Suppressor macrophage treated with lipopolysaccharide for 1 hour (primary cell): ENCODE measurements around the gene FARS2.

Source experiments
- DNase-seq, 3 donors: peaks; one replicate each; pipeline ENCODE4 v3.0.0-alpha.2; 2020 to 2022

Gene FARS2

DNA sequence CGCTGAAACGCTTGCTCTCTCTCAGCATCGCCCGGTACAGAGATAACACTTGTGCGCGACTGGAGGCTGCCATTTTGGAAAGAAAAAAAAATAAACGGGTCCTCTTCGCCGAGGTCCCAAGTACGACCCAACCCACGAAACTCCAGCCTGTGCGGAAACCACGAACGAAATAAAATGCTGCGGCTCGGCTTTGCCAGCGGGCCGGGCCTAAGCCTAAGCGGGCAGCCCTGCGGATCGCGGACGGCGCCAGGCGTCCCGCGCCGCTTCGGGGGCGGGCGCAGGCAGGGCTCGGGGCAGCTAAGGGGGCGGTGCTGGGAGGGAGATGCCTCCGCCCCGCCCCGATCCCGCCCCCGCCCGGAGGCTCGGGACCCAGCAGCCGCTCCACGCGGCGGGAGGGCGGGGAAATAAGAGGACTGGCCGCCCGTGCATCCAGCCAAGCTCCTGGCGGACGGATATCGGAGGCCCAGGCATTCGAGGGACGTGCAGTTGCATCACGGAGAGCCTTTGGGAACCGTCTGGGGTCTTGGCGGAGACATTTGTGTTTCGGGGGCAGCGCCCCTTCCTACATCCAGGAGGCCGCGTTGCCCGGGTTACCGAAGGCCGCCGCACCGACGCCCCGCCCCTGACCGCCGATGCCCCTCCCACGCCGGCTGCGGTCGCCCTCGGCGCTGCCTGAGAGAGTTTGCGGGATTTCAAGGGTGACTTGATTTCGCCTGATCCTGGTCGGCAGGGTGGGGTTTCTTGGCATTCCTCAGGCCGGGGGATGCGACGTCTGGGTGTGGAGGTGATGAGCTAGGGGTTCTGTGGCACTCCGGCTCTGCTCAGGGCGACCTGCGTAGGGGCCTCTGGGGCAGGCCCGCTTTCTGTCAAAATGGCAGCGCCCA is at the start of gene FARS2, which contains the start of gene LYRM4:
FARS2 (plus strand) TSS at position 853 of the 884 bp plus-strand sequence.
LYRM4 (minus strand) TSS at position 290 of the 884 bp plus-strand sequence; CDS start at position 73, 217 bp downstream.
- DNase-seq: peak; percentile 90 to 98 (median 96)

DNA sequence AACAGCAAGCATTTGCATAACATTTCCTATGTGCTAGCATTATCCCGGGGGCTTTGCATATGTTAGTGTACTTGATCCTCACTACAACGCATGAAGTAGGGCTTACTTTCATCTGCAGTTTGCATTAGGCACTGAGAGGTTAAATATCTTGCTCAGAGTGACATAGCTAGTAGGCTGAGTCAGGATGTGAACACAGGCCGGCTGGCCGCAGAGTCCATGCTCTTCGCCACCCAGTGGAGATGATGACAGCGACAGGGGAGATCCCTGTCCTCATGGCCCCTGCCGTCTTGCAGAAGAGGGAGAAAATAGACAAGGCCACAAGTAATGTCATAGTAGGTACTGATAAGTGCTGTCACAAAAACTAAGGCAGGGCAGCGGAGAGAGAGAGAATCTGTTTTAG is 47.5 kb upstream of the FARS2 start:
- no peak for DNase-seq

DNA sequence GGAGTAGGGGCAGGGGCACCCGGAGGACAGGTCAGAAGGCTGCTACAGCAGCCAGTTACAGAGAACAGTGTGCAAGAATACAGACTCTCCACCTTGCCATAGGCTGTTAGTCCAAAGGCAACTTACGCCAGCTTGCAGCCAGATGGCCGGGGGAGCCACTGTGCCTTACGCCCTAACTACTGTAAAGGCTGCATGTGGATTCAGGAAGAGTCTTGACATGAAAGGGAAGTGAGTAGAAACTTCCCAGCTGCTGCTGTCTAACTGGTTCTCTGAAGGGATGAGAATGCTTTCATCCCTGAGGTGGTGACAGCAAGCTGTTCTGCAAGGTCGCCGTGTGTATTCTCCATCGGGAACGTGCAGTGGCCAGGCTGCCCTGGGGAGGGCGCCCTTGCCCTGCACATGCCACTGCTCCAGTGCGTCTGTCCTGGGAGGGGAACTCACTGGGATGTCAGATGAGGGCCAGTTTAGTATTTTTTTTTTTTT is 46.7 kb upstream of the FARS2 start:
- peak; percentile 57 to 75 (median 62) for DNase-seq

DNA sequence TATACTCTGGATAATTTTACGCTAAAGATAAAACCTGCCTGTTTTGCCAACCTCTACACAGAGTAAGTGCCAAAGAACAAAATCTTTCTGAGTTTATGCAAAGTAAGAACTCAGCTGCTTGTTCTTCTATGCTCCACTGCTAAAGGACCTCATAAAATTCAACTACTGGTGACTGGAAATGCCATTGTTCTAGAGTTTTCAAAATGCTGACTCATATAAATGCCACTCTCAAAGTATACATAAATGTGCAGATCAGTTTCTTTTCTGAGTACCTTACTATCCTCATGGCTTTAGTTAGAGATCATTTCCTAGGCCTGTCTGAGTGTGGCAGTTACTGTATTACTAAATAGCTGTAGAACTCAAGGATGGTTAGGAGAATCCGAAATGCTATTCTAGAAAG is 46.2 kb upstream of the FARS2 start:
- no peak for DNase-seq

DNA sequence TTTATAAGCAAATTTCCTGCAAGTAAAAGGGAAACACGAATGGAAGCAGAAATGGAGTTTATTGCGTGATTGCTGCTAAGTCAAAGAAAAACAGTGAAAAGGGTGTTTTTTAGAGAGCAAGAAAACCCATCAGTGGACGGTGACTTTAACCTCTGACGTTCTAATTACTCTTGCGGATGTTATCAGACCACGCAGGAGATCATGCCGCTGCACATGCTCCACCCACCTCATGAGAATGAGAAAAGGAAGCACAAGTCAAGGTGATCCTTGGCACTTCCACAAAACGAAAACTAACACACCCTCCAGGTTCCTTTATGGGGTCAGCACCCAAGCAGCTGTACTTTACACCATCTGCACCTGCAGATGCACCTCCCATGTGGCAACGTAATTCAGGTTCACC is 45.5 kb upstream of the FARS2 start:
- DNase-seq: no peak

DNA sequence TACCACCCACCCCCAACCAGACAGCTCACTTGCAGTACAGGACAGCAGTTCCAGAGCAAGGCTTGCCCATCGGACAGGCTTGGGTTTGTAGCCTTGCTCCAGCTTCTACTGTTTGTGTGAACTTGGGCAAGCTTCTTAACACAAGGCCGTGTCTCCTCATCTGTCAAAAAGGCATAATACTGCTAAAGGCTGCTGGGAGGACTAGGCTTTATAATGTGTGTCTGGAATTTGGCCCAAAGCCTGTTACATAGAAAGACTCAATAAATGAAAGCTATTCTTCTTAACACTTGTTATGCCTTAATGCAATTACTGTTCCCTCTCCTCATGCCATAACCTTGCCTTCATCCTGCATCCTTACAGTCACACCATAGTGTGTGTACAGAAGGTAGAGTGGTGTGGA is 44.0 kb upstream of the FARS2 start:
- DNase-seq: no peak

DNA sequence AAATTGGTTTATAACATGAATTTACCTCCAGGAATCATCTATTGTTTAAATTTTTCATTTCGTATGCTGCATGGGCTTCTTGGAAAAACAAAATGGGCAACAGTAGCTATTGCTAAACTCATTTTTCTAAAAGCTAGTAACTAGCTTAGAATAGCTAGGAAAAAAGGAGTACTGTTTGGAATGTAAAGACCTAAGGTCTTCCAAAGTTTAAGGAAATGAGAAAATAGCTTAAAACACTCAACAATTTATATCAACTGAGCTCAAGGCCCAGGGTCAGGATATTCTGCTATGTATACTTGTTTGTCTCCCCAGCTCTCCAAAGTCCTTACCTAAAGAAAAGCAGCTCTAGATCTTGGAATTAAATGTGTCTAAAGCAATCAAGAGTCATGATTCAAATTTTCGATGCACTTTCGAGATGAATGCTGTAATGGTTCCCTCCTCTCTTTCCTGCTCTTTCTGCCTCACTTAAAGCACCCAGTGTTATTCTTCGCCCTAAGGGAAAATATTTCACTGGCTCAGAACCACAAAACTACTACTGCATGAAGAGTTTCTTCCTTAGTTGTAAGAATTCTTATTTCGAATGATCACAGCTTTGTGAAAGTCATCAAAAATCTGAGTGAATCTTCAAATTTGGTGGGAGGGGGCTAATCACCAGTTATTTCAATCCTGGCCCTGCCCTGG is 42.2 kb upstream of the FARS2 start:
- DNase-seq: no peak

DNA sequence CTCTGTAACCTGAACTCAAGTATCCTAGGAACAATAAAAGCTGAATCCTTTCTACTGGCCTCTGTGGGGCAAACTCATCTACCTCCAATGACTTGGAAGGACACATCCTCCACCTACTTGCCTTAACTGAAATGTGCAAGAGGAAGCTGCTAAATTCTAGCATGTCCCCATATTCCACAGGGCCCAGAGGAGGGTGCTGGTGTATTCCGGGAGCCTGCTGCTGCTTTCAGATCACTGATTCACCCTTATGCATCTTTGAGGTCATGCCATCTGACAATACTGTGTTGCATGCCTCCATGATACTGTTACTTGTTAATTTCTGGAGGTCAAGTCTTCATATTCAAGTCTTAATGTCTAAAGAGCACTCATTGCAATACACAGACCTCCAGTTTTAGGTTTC is 40.9 kb upstream of the FARS2 start:
- peak; percentile 18 to 38 (median 25) for DNase-seq

DNA sequence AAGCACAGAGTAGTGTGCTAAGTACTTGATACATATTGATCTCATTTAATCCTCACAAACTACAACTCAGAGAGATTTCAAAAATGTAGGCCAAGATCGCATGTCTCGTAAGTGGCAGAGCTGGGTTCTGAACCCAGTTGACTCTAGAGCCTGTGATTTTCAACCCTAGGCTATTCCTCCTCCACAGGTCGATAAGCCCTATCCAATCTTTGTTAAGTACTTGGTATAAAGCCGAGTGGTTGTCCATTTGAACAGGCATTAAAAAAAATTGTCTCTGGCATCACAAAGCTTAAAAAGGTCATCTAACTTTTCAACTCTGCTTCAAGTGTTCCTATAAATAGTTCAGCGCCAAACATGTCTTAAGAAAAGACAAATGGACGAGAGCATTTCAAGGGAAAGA is 38.0 kb upstream of the FARS2 start:
- DNase-seq: no peak

DNA sequence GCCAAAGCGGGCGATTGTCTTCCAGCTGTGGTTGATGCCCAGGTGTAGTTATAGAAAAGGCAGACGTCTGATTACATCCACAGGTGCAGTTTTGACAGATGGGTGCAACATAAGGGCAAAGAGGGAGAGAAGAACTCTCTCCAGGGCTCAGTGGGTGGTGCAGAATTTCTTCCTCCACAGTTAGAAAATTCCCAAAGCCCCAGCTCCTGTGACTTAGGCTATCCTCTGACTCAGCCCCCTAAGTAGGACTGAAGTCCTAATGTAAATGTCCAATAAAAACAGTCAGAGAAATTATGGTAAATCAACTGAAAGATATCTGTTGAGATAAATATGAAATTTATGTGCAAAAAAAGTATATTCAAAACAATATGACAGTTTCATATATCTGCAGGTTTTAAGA is 32.0 kb upstream of the FARS2 start:
- DNase-seq: peak; percentile 48 to 60 (median 55)

DNA sequence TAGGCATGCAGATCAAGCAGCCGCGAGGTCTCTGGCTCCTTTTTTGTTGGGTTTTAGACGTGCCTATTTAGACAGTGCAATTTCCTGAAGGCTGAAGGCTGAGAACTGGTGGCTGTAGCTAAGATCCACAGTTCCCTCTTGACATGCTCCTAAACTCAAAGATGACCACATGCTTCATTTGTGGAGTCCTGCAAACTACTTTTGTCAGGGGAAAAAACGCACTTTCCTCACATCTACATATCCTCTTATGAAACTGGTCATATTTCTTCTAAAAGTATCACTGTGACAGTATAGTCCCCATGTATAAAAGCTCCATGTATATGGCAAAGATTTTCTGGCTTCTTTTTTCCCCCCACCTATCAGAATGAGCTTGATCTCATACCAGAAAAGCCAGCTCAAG is 31.2 kb upstream of the FARS2 start:
- DNase-seq: peak; percentile 70 to 87 (median 85)

DNA sequence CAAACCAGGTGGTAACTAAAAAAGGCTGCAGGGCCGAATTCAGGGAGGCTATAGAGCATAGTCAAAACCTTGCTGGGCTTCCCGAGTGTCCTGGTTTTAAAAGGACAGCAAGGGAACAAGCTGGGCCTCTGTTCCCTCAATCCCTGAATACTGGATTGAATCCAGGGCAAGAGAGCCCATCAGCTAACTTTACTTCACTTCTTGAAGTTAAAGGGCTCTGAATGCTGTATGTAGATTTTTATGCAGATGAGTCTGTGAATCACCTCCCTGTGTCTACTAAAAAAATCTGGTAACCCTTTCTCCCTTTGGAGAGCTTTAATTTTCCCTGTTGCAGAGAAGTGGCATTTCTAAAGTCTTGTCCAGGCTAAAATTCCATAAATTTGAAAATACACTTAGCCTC is 30.0 kb upstream of the FARS2 start:
- no peak for DNase-seq

DNA sequence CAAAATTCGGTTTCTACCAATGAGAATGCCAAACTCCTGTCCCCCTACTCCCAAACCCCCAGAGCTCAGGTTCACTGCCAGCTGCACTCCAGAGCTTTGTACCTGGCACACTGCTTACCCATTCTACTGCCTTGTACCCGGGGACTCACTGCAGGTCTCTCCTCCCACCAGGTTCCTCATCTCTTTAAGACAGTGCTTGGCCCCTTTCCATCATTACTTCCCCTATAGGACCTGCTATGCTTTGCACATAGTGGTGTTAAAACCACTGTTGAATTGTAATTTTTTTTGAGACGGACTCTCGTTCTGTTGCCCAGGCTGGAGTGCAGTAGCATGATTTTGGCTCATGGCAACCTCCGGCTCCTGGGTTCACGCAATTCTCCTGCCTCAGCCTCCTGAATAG is 26.4 kb upstream of the FARS2 start:
- DNase-seq: peak; percentile 50 to 54 (median 54)

DNA sequence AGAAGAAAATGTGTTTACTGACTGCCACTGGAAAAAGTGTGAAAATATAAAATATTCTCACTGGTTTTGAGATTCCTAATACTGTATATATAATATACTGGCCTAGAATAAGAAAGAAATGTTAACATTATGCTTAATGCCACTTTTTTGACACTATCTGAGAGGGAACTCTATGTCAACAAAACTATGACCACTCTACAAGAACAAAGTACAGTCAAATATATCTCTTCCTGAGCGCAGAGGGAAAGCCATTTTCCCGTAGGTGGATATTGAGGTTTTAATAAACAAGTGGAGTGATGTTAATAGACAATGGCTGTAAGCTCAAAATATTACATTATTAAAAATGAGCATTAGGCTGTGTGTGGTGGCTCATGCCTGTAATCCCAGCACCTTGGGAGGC is 25.5 kb upstream of the FARS2 start:
- no peak for DNase-seq

DNA sequence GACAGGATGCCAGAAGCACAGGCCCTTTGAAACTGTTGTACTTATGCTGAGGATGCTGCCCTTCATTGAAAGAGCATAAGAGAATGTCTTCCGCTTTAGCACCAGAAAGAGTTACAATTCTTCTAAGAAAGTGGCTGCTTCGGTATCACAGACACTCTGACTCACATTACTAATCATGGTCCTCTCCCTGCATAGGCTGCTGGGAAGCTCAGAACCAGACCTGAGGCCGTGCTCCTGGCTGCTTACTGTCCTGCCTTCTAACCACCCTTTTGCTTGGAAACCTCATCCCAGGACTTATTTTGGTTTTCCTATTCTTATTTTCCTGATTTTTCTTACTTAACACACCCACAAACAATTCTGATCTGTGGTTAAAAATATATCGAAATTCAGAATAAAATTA is 23.5 kb upstream of the FARS2 start:
- DNase-seq: no peak

DNA sequence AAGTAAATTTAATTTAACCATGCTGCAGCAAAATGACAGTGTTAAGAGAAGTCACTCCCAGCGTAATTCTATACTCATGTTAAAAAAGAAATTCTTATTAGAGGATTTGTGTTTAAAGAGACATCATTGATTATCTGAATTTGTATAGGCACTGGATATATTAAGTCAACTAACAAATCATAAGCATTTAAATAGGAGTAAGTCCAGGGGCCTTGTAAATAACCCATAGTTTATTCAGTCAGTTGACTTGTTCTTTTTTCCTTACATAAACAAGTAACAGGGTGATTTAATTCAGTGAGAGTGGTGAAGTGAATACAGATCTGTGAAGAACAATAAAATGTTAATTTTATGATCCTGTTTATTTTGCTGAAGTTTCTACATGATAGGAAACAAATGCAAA is 23.0 kb upstream of the FARS2 start:
- DNase-seq: no peak

DNA sequence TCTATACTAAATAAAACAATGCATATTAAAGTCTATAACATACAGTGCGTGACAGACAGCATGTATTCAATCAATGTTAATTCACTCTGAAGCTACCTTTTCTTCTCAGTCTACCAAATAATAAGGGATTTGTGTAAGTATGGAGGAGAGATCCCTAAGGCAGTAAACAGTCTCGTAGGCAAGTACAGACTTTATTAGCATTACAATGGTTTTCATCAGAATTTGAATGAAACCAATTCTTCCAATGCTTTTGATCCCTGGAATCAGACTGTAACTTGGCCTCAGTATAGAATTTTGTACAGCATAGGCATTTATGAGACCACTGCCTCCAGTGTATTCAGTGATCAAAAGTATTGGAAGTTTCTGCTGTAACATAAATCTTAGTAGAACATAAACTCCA is 20.1 kb upstream of the FARS2 start:
- DNase-seq: no peak

DNA sequence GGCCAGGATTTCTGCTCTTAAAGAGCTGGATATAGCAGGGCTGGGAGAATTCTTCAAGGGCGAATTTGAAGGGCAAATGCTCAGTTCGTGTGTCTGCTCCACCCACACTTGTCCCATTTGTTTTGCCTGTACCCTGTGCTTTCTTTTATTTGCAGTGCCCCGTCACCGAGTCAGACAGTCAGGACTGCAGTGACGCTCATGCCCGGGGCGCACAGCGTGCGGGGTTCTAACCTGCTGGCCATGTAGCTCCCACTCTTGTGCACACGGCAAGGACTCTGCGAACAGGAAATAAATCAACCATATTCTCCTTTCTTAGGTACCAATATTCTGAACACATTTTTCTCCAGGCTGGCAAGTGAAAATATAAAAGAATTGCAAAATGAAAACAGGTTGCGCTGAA is 18.2 kb upstream of the FARS2 start:
- no peak for DNase-seq

DNA sequence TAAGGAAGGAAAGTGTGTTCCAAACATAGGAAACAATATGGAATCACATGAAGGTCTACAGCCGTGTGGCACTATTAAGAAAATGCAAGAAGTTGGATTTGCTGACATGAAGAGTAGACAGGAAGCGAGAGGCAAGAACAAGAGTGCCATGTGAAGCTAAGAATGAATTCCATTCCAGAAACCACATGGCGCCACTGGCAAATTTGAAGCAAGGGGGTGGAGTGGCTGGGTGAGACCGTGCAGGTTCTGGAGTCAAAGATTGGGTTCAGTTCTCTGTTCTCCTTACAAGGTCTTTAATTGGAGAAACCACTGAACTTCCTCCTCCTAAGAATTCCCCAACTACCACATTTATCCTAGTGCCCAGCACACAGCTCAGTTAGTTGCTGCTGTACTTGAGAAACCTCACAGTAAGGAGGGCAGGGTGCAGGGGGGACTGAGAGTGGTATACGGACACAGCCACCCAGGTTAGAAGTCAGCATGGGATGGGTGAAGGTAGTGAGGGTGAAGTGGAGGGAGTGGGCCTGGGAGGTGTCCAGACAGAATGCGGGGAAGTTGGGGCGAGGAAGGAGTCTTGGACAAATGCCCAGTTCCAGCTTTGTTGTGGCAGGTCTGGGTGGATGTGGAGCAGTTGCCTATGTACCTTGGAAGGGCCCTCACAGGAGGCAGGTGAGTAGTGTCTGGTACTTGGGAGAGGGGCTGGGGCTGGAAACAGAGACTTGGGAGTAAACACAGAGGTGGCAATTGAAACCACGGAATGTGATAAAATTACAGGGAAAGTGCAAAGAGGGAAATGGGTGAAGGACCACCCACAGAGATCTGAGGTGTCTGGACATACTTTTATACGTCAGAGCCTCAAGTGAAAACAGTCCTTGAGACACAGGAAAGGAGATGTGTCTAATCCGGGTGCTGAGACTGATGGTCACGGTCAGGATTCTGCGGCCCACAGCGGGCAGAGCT is 14.9 kb upstream of the FARS2 start:
- DNase-seq: peak; percentile 21 to 34 (median 23)

DNA sequence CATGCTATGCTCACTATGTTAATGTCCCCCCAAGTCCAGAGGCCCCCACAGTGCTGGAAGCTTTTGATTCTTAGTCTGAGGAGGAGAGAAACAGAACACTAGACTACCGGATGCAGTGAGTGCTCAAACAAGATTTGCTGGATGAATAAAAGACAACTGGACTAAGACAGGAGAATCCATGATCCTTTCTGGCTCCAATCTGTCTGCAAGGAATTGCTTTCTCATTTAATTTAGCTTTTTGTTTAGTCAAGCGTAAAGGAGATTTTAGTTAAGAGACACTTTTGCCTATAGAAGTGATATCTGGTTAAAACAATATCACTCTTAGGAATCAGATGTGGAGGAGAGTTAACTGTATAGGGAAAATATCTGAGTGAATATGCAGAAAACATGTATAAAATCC is 14.1 kb upstream of the FARS2 start:
- DNase-seq: no peak

DNA sequence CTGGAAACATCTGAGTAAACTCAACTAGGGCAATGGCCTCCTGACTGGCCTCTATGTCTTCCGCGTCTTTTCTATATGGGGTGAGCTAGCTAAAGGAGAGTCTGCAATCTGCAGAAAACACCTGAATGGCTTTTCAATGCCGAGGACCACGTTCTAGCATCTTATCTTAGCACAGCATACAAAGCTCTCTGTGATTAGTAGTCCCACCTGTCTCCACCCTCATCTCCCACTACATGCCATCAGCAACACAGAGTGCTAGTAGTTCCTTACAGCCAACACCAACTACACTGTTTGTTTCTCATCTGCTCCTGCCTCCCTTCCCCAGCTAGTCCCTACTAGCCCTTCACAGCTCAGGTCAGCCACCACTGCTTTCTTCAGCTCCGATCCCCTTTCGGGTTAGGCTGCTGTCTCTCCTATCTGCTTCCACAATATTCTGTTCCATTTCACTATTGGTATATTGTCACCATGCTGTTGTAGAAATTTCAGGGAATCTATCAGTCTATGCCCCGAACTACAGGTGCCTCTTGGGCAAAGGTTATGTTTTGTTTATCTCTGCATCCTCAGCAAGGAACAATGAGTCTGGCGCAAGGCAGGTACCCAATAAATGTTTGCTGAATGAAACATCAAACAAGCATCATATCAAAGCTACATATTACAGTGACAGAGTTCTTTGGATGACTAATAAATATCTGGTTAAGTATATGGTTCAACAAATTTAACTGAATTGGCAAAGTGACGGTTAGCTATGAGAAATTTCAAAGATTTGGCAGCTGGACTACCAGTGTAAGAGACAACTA is 12.8 kb upstream of the FARS2 start:
- DNase-seq: no peak
